ENCODE results near the gene CD248. TPM values are rescaled to one million over a fixed set of nuclear protein-coding genes. Genes with fewer than 3 reads are reported as not detected.

CD248 gene
- total RNA-seq, 8 experiments from 2014 or later: 0.27 to 126 (median 3.8) TPM

DNA sequence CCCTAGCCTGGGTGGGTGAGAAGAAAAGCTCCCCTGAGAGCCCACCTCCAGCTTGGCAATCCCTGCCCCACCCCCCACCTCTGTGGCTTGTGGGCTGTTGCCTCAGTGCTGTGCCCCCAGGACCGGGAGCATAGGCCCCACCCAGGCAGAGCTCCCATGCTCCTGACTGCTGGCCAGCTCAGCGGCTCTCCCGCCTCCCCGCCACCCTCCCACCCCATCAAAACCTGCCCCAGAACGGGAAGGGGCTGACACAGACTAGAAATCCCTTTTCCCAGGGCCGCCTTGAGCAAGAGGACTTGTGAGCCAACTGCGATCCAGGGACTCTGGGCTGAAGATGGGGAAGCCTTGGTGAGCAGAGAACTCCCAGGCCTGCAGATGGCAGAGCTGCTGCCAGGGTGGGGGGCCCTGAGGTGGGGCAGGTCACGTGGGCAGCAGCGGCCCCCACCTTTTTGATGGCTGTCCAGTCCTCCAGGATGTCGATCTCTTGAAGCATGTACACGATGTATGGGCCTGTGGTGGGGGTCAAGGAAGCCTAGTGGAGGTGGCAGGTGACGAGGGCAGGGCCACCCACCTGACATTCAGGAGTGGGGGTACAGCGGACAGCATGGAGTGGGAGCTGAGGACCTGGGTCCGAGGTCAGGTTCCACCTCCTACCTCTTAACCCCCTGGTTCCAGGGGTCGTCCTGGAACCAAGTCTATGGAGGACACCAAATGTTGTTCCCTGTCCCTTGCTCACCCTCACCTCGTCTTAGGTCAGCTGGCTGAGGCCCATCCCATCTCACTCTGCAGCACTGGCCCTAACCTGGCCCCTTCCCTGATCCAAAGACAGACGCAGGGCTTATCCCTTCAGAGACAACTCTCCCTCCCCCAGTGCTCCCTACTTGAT lies 21.7 kb upstream of the CD248 start:
- no peak for ATAC-seq (replicated peaks in 6 of 8)
- Histone ChIP-seq H3K4me3 (no peak overlapping the region), H3K27ac (no peak overlapping the region), H3K4me1 (replicated peaks in 1 of 2) (peaks cover 20 to 27% of the 10 kb centered on the region in 2 donors)
- WGBS, 10 experiments: 80 to 100% (median 100%) methylated on average over 1 to 3 of the region's 17 CpGs; no CpG with 5 or more reads in 7 of the 10 experiments
- in situ Hi-C loops (cut with MboI; ENCODE audit: low pct_unique_long_range_greater_than_20kb in 2 of 9, low sequenced_read_pairs in 9 of 9, unreplicated experiment in 9 of 9): loop anchor here in 1 of 9 experiments (25.0 kb wide), 1 partner anchor 126 kb away; no protein-coding TSS in a partner anchor

DNA sequence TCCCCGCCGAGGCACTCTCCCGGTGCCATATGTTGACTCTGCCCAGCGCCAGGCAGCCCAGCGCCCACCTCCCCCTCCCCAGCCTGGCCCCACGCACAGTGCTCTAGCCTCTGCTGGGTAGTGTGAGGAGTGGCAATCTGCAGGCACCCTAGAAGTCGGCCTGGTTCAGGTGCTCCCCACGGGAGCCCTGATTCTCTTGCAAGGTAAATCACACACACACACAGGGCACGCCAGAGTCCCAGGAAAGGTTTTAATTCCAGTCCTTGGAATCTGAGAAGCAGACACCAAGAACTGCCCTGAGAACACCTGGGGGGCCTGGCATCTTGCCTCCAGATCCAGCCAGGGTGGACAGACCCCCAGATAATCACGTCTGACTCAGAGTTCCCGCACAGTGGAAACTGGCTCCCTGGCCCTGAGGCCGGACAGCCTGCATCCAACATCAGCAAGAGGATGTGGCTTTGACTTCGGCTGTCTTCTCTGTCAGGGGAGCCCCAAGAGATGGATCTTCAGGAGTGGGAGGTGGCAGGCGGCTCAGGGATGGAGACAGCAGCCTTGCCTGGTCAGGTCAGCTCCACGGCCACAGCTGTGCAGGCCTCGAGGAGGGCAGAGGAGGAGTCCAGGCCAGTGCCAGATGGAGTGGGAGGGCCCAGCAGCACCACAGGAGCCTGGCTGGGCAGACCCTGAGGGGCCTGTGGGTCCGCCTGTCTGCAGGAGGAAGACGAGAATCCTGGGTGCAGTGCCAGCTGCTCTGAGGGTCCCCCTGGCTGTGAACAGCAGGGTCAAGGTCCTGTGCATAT lies 20.5 kb upstream of the CD248 start:
- in situ Hi-C loops (cut with MboI; ENCODE audit: low pct_unique_long_range_greater_than_20kb in 2 of 9, low sequenced_read_pairs in 9 of 9, unreplicated experiment in 9 of 9): loop anchor here in 1 of 9 experiments (25.0 kb wide), 1 partner anchor 125 kb away; no protein-coding TSS in a partner anchor
- ATAC-seq (replicated peaks in 6 of 8): peak in 3 of 8 experiments; percentile 21 to 54 (median 23)
- peak overlapping the region in 1 of 2 donors; percentile 19 for H3K27ac ChIP-seq
- H3K4me3 ChIP-seq: no peak overlapping the region
- 20 to 80% (median 55%) methylated on average over 2 to 6 of the region's 18 CpGs; no CpG with 5 or more reads in 4 of the 10 experiments for WGBS, 10 experiments
- H3K4me1 ChIP-seq (replicated peaks in 1 of 2): peaks cover 20 to 27% of the 10 kb centered on the region in 2 donors

GRCh38 chr11:66336234-66337102 lies 19.6 kb upstream of the CD248 start, which contains the start of gene RIN1:
Gene RIN1, minus strand, starts transcription at chr11:66336434. Its CDS starts 32 bp downstream, at chr11:66336402.
- ATAC-seq (replicated peaks in 6 of 8): peak; percentile 66 to 79 (median 74)
- in situ Hi-C loops (cut with MboI; ENCODE audit: low pct_unique_long_range_greater_than_20kb in 2 of 9, low sequenced_read_pairs in 9 of 9, unreplicated experiment in 9 of 9): loop anchor here in 1 of 9 experiments (25.0 kb wide), 1 partner anchor 124 kb away; no protein-coding TSS in a partner anchor
- Histone ChIP-seq H3K27ac (peak within 1 kb of the TSS in 1 of 2 donors; percentile 19), H3K4me1 (replicated peaks in 1 of 2) (peaks cover 20 to 27% of the 10 kb centered on the region in 2 donors), H3K4me3 (peak within 1 kb of the TSS; percentile 1 to 39 (median 21))
- WGBS, 10 experiments: 0 to 8% (median 3%) methylated on average over 2 to 5 of the region's 22 CpGs; no CpG with 5 or more reads in 6 of the 10 experiments

DNA sequence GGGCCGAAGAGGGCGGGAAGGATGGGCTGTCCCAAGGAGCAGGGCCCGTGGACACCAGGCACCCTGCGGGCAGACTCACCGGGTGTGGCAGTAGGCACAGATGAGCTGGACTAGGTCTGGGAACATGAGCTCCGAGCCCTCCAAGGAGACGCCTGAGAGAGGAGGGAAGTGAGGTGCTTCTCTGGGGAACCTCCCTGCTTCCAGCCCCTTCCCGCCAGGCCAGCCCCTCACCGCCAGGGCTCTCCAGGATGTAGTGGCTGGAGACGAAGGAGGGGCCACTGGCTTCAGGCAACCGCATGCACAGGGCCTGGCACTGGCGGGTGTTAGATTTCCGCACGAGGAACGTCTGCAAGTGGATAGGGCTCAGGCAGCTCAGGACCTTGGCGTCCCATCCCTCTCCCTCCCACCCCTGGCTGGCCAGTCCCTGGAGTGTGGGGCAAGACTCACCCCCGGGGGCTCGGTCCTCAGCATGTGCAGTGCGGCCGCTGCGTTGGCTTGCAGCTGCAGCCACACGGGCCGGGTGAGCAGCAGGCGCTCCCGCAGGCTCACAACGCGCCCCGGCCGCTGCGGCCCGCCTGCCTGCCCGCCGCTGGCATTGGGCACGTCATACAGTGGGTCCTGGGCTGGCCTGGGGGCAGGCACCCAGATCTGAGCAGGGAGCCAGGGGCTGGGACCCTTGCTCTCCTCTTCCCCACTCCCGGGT lies 18.8 kb upstream of the CD248 start:
- peak; percentile 8 to 73 (median 33) for ATAC-seq (replicated peaks in 6 of 8)
- WGBS, 10 experiments: 0 to 60% (median 0%) methylated on average over 1 to 6 of the region's 35 CpGs; no CpG with 5 or more reads in 5 of the 10 experiments
- H3K4me3 ChIP-seq: peak overlapping the region; percentile 1 to 39 (median 21)
- in situ Hi-C loops (cut with MboI; ENCODE audit: low pct_unique_long_range_greater_than_20kb in 2 of 9, low sequenced_read_pairs in 9 of 9, unreplicated experiment in 9 of 9): loop anchor here in 1 of 9 experiments (25.0 kb wide), 1 partner anchor 123 kb away; no protein-coding TSS in a partner anchor
- peaks cover 20 to 27% of the 10 kb centered on the region in 2 donors for H3K4me1 ChIP-seq (replicated peaks in 1 of 2)
- H3K27ac ChIP-seq: no peak overlapping the region

- whole genome bisulfite sequencing, 10 experiments: 0 to 87% (median 70%) methylated on average over 2 to 8 of the region's 42 CpGs; no CpG with 5 or more reads in 6 of the 10 experiments
- in situ Hi-C loops (cut with MboI; ENCODE audit: low pct_unique_long_range_greater_than_20kb in 2 of 9, low sequenced_read_pairs in 9 of 9, unreplicated experiment in 9 of 9): loop anchor here in 1 of 9 experiments (25.0 kb wide), 1 partner anchor 123 kb away; no protein-coding TSS in a partner anchor
- Histone ChIP-seq H3K4me3 (no peak overlapping the region), H3K27ac (no peak overlapping the region), H3K4me1 (replicated peaks in 1 of 2) (peaks cover 20 to 27% of the 10 kb centered on the region in 2 donors)
- ATAC-seq (replicated peaks in 6 of 8): peak in 1 of 8 experiments; percentile 0
These were observed 18.0 kb upstream of the CD248 start for GRCh38 chr11:66334605-66335442.

DNA sequence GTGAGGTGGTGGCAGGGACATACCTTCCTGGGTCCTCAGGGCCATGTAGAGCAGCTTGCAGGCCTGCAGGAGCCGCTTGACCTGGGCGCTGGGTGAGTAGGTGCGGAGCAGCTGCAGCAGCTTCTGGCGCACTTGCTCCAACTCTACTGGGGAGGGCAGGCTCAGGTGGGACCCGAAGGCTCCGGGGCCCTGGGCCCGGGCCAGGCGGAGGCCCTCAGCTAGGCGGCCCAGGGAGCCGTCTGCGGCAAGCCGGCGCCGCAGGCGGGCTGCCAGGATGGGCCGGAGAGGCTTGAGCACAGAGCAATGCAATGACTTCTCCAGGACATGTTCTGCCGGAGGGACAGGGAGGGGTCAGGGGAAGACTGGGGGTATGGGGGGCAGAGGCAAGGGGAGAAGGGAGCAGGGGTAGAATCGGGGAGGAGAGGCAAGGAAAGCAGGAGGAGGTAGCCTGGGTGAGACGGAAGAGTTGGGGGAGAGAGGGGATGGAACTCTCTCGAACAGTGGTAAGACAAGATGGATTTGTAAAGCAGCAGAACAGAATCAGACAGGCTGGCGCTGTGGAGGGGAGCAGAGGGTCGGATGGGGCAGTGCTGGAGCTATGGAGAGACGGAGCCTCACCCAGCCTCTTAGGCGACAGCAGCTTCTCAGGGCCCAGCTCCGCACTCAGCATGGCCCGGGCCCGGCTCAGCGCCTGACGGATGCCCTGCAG lies 17.2 kb upstream of the CD248 start:
- in situ Hi-C loops (cut with MboI; ENCODE audit: low pct_unique_long_range_greater_than_20kb in 2 of 9, low sequenced_read_pairs in 9 of 9, unreplicated experiment in 9 of 9): loop anchor here in 1 of 9 experiments (25.0 kb wide), 1 partner anchor 122 kb away; no protein-coding TSS in a partner anchor
- ATAC-seq (replicated peaks in 6 of 8): no peak
- no peak overlapping the region for H3K4me3 ChIP-seq
- H3K27ac ChIP-seq: no peak overlapping the region
- peaks cover 20 to 27% of the 10 kb centered on the region in 2 donors for H3K4me1 ChIP-seq (replicated peaks in 1 of 2)
- 40 to 80% (median 40%) methylated on average over 1 to 2 of the region's 29 CpGs; no CpG with 5 or more reads in 7 of the 10 experiments for WGBS, 10 experiments

DNA sequence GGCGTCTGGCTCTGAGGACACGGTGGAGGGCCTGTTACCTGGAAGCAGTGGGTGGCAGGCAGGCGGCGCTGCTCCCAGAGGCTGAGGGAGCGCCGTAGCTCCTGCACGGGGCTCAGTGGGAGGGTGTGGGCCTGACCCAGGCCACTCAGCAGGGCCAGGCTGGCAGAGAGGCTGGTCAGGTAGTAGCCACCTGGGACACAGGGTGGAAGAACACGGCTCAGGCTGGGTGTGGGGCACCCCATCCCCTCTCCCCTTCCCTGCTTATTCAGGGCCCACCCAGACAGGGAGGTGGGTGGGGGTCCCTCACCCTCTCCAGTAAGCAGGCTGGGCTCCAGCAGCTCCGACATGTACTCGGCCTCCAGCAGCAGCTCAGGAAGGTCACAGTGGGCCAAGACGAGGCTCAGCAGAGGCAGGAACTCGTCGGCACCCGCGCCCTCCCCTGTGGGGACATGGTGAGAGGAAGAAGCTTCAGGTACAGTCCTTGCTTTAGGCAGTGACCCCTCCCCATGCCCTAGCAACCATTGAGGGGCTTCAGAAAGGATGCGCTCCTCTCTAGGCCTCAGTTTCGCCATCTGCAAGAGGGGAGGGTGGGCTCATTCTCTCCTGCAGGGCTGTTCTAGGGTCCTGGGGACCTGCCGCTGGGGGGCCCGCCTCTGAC lies 16.5 kb upstream of the CD248 start:
- ATAC-seq (replicated peaks in 6 of 8): no peak
- H3K4me3 ChIP-seq: no peak overlapping the region
- 68 to 100% (median 90%) methylated on average over 1 to 6 of the region's 19 CpGs; no CpG with 5 or more reads in 5 of the 10 experiments for WGBS, 10 experiments
- in situ Hi-C loops (cut with MboI; ENCODE audit: low pct_unique_long_range_greater_than_20kb in 2 of 9, low sequenced_read_pairs in 9 of 9, unreplicated experiment in 9 of 9): loop anchor here in 1 of 9 experiments (25.0 kb wide), 1 partner anchor 121 kb away; no protein-coding TSS in a partner anchor
- no peak overlapping the region for H3K27ac ChIP-seq
- H3K4me1 ChIP-seq (replicated peaks in 1 of 2): peaks cover 24 to 31% of the 10 kb centered on the region in 2 donors

- no peak overlapping the region for H3K27ac ChIP-seq
These were observed 15.8 kb upstream of the CD248 start for GRCh38 chr11:66332371-66333219.

More at GRCh38 chr11:66332371-66333219, 15.8 kb upstream of the CD248 start:
- Histone ChIP-seq H3K4me3 (no peak overlapping the region), H3K4me1 (replicated peaks in 1 of 2) (peaks cover 31 to 36% of the 10 kb centered on the region in 2 donors)
- in situ Hi-C loops (cut with MboI; ENCODE audit: low pct_unique_long_range_greater_than_20kb in 2 of 9, low sequenced_read_pairs in 9 of 9, unreplicated experiment in 9 of 9): loop anchor here in 1 of 9 experiments (25.0 kb wide), 1 partner anchor 120 kb away; no protein-coding TSS in a partner anchor
- ATAC-seq (replicated peaks in 6 of 8): no peak
- WGBS, 10 experiments: 50 to 100% (median 70%) methylated on average over 1 to 8 of the region's 18 CpGs; no CpG with 5 or more reads in 3 of the 10 experiments

Data from motor neuron (in vitro differentiated cells).